Measurements from ENCODE around the gene BABAM2. TPM values are rescaled to one million over a fixed set of nuclear protein-coding genes. Genes with fewer than 3 reads are reported as not detected.

The BABAM2 gene
- total RNA-seq, 2 donors from 2014 or later = 32.2 to 33.5 TPM

GRCh38 chr2:28321426-28321825 is 430.9 kb downstream of the BABAM2 start:
- Histone ChIP-seq H3K36me3 (no peaks in the 10 kb centered on the region), H3K4me3 (no peak overlapping the region), H3K9me3 (no peaks in the 10 kb centered on the region), H3K4me1 (no peaks in the 10 kb centered on the region), H3K27me3 (no peaks in the 10 kb centered on the region), H3K27ac (no peak overlapping the region), H3K9ac (ENCODE audit: low read depth in 2 of 2, low read length in 2 of 2) (no peak overlapping the region)
- no peak for DNase-seq
- intact Hi-C loops (cut with DNase I) = no loop called here
- TF ChIP-seq CTCF (IDR thresholded peaks at IDR 0.05) = no peak

- no peak for DNase-seq
- H3K4me1 ChIP-seq = no peaks in the 10 kb centered on the region
- H3K27ac ChIP-seq = no peak overlapping the region
- H3K36me3 ChIP-seq = no peaks in the 10 kb centered on the region
- H3K4me3 ChIP-seq = no peak overlapping the region
- H3K9me3 ChIP-seq = no peaks in the 10 kb centered on the region
- H3K27me3 ChIP-seq = no peaks in the 10 kb centered on the region
- TF ChIP-seq CTCF (IDR thresholded peaks at IDR 0.05) = no peak
- H3K9ac ChIP-seq (ENCODE audit: low read depth in 2 of 2, low read length in 2 of 2) = no peak overlapping the region
- intact Hi-C loops (cut with DNase I) = no loop called here
Measured at GRCh38 chr2:28322051-28322450, 431.5 kb downstream of the BABAM2 start.

GRCh38 chr2:28322456-28322855 is 431.9 kb downstream of the BABAM2 start:
- no peak overlapping the region for H3K27ac ChIP-seq
- intact Hi-C loops (cut with DNase I) = no loop called here
- H3K4me3 ChIP-seq = no peak overlapping the region
- no peaks in the 10 kb centered on the region for H3K27me3 ChIP-seq
- TF ChIP-seq CTCF (IDR thresholded peaks at IDR 0.05) = no peak
- no peak overlapping the region for H3K9ac ChIP-seq (ENCODE audit: low read depth in 2 of 2, low read length in 2 of 2)
- no peaks in the 10 kb centered on the region for H3K4me1 ChIP-seq
- no peaks in the 10 kb centered on the region for H3K36me3 ChIP-seq
- DNase-seq = no peak
- no peaks in the 10 kb centered on the region for H3K9me3 ChIP-seq

- Histone ChIP-seq H3K27ac (no peak overlapping the region), H3K9me3 (no peaks in the 10 kb centered on the region), H3K36me3 (no peaks in the 10 kb centered on the region), H3K4me3 (no peak overlapping the region), H3K27me3 (no peaks in the 10 kb centered on the region), H3K4me1 (no peaks in the 10 kb centered on the region), H3K9ac (ENCODE audit: low read depth in 2 of 2, low read length in 2 of 2) (no peak overlapping the region)
- no peak for DNase-seq
- intact Hi-C loops (cut with DNase I) = no loop called here
- no peak for TF ChIP-seq CTCF (IDR thresholded peaks at IDR 0.05)
Measured at GRCh38 chr2:28322981-28323396, 432.5 kb downstream of the BABAM2 start.

GRCh38 chr2:28325173-28325566 is 434.6 kb downstream of the BABAM2 start:
- no peak overlapping the region for H3K4me3 ChIP-seq
- no peaks in the 10 kb centered on the region for H3K36me3 ChIP-seq
- H3K4me1 ChIP-seq = no peaks in the 10 kb centered on the region
- no peak overlapping the region for H3K9ac ChIP-seq (ENCODE audit: low read depth in 2 of 2, low read length in 2 of 2)
- no peaks in the 10 kb centered on the region for H3K9me3 ChIP-seq
- TF ChIP-seq CTCF (IDR thresholded peaks at IDR 0.05) = no peak
- intact Hi-C loops (cut with DNase I) = no loop called here
- DNase-seq = no peak
- H3K27ac ChIP-seq = no peak overlapping the region
- H3K27me3 ChIP-seq = no peaks in the 10 kb centered on the region
